HK-2 (cell line): ENCODE measurements around the gene C1QTNF2.
A peak's percentile ranks its signal among the peaks of the same experiment; 100 is the strongest.

ENCODE experiments used
- DNase-seq: peaks from one replicate; pipeline ENCODE4 v3.0.0-alpha.2; 2018; ENCODE audit not compliant: unreplicated experiment

Gene C1QTNF2, protein sequence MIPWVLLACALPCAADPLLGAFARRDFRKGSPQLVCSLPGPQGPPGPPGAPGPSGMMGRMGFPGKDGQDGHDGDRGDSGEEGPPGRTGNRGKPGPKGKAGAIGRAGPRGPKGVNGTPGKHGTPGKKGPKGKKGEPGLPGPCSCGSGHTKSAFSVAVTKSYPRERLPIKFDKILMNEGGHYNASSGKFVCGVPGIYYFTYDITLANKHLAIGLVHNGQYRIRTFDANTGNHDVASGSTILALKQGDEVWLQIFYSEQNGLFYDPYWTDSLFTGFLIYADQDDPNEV

DNA sequence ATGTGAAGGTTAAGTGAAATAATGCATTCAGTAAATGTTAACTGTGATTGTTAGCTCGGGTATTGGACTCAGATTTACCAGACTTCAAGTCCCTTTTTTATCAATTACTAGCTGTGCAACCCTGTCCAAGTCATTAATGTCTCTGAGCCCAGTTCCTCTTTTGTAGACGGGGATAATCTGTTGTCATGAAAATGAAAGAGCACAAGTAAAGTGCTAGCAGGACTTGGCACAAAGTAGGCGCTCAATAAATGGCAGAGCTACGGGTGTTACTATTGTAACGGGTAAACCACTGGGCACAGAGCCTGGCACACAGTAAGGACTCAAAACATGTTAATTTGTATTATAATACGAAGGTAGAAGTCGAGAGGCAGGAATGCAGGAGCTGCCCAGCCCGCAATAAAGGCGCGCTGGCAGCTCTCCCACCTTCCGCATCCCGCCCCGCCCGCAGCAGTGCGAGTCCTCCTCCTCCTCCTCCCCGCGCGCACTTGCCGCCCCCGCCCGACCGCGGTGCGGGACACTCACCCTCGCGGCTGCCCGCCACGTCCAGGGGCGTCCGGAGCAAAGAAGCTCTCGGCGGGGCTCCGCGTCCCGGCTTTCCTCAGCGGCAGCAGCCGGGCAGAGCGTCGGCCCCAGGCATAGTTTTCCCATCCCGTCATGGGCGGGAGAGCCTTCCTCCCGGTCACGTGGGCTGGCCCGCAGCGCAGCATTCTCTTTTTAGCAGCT, at the start of gene C1QTNF2:
TSS of gene C1QTNF2 (minus strand) at position 637 of the 723 bp plus-strand sequence. CDS start 15,615 bp downstream, outside the sequence.
- DNase-seq: peak; percentile 21

DNA sequence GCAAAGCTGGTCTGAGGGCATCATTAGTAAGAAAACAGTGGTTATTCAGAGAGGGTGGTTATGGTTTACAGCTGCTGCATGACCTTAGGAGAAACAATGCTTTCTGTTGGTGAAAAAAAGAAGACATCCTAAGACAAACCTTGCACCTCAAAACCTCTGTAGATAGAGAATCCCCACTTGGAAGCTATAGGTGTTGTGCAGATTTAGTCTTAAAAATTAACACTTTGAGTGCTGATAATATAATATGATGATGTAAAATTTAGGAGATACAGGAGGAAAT, 49.8 kb upstream of the C1QTNF2 start:
- no peak for DNase-seq

DNA sequence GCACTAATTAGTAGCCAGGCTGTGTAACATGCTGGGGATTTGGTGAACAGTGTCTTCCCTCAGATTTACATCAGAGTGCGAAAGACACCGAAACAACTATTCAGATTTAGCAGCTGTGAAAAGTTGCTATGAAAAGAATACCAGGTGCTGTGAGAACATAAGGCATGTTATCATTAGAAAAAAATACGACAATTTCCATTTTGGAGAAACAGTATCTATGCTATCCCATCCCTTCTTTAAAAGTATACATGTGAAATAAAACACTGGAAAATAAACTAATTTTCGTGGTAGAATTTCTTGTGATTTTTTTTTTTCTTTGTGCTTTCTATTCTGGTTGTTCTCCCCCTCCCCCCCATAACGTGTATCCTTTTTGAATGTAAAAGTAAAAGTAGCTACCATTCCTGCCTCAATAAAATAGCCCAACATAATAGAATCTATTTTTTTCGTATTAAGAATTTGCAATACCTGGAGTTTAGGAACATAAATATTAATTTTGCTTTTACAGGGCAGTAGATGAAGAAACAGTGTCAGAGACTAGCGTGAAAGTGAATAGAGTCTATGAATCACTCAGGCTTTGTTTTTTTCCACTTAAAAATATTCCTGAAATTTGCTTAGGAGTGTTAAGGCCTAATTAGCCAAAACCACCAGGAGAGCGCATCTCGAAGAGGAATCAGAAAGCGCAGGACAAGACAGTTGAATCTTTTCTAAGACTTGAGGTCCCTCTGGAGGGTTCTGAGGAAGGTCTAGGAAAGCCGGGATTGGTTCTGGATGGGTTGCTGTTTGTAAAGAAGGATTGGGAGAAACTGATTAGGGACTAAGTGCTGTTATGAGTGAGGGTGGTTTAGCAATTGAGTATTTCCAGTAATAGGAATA, 49.3 kb upstream of the C1QTNF2 start:
- DNase-seq: no peak

DNA sequence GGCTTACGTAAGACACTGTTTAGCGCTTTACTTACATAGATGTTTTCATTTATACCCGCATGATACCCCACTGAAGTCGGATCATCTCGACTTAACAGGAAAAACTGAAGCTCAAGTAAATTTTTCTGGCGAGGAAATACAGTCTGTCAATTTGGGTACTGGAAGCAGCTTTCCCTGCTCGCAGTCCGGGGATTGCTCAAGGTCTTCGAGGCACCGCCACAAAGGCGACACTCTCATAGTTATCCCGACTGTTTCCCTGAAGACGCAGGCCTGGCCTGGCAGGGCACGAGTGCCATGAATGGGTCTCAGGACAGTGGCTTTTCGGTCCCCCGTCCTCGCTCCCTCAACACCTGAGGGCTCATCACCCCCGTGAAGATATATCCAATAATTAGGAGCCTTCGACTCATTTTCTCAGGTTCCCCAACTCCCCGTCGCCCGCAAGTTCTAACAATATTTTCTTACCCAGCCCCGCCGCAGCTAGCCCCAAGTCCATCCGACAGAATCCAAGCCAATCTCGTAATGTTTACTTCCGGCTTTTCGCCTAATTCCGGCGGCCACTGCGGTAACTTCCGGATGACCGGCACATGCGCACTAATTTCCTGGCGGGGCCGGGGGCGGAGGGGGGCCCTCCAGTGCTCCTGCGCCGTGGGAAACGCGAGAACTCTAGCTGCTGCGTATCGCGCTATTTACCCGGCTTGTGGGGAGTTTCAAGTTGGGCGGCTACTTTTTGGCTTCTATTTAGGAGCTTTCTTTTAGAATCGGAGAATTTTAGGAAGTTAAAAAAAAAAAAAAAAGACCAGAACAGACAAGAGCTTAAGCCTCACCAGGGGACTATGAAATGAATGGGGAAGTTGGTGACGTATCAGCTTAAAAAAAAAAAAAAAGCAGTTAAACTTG, 48.4 kb upstream of the C1QTNF2 start, which contains the start of gene SLU7:
TSS of gene SLU7 (minus strand) at position 521 of the 897 bp plus-strand sequence. CDS start 3,787 bp downstream, outside the sequence.
- DNase-seq: peak; percentile 88

DNA sequence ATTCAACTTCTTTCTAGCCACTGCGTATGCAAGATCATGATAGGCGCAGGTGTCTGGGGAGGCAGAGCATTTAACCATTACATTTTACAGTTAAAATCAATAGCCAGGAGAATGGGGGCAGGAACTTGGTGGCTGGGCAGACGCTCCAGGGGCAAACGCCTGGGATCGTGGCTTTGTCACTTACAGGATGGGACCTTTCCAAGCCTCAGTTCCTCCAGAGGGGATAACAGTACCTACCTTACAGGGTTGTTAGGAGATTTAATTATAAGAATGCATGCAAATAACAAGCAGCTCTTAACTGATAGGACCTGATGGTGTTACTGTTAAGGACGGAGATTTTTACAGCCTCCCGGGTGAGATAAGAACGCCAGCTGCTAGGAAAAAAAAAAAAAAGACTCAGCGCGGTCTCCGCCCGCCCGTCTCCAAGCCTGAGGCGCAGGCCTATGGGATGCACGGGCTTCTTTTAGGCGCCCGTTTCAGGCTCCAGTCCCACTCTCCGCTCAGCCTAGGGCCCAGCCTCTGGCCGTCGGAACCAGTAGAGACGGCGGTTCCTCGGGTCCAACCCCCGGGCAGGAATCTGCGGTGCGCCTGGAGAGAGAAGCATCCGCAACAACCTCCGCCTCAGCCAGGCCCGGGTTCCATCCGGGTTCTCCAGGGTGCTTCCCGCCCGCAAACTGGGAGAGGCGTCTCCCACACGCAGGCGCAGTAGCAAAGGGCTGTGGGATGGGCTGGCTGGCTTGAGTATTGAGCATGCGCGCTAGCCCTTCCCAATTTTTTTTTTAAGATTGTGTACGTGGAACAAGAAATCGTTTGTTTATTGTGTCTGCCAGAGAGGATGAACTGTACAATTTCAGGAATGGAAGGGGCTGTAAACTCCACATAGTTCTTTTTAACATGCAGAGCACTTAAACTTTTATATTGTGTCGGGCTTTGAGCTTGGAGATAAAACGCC, 29.3 kb upstream of the C1QTNF2 start, which contains the start of gene FAM200C:
TSS of gene FAM200C (minus strand) at position 653 of the 952 bp plus-strand sequence. CDS start 4,564 bp downstream, outside the sequence.
- peak; percentile 86 for DNase-seq

DNA sequence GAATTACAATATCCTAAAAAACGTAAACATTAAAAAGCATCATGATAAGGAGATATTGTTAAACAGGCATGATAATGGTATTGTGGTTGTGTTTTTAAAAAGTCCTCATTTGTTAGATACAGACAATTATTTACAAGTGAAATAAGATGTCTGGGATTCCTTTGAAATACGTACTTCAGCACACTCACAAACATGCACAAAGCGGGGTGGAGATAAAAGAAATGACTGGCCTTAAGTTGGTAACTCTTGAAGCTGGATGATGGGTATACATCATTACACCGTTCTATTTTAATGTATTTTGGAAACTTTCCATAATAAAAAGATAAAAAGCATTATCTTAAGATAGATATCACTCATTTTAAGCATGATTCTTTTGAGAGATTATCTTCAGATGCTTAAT, 28.4 kb upstream of the C1QTNF2 start:
- DNase-seq: no peak

DNA sequence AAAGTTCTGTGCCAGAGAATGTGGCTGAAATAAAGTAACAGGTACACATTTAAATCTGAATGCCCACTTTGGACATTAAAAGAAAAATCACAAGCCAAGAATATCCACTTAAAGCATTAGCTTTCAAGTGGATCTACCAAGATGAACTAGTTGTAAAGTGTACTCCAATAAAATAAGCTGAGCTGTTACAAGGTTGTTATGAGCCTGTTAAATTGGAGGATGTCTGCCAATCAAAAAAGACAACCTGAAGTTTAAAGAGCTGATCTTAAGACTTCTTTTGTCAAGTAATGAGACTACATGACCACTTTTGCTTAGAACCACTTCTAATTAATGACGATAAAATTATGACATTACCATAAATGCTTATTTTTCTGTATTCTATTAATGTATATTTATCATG, 27.1 kb upstream of the C1QTNF2 start:
- DNase-seq: no peak

DNA sequence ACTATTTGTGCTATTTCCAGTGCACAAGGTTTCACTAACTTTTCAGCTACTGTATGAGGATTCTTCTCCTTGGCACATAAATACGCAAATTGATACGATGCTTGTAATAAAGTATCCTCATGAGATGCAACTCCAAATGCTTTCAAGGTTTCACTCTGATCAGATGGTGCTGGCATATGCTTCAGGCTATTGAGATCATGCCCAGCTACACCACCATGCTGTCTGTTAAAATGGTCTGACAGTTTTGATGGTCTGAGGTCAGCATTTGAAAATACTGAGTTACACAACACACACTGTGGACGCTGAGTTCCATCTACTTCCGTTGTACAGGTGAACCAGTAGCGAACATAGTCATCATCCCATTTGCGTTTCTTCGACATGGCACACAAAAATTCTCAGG, 24.7 kb upstream of the C1QTNF2 start:
- DNase-seq: no peak

DNA sequence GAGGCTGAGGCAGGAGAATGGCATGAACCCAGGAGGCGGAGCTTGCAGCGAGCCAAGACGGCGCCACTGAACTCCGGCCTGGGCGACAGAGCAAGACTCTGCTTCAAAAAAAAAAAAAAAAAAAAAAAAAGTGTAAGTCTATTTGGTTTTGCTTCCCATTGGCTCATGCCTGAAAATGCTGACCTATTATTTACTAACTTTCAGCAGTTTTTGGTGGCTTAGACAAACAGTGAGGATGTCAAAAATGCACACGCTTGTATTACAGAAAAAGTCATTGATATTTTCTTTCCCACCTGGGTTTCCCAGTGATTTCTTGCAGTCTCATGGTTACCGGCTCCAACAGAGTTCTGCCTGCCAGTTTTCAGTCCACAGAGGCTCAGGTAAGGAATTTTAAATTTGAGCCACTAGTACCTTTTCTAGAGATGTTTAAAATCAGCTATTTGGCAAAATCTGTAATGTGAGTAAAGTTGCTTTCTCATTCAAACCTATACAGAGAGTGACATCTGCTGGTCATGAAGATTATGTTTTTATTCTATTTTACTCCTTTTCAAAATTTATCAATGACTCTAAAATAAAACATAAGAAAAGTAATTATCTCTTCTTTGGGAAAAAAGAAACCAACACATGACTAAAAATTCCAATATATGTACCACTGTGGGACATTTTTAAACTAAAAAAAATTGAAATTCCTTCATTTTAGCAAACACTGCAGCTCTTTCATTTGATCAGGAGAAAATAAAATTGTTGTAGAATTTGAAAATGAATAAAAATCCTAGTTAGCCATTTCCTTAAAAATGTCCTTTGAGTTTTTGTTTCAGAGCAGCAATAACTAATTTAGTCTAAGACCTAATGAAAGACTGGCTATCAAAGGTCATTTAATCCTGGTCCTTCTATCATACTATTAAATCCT, 20.6 kb upstream of the C1QTNF2 start:
- no peak for DNase-seq

DNA sequence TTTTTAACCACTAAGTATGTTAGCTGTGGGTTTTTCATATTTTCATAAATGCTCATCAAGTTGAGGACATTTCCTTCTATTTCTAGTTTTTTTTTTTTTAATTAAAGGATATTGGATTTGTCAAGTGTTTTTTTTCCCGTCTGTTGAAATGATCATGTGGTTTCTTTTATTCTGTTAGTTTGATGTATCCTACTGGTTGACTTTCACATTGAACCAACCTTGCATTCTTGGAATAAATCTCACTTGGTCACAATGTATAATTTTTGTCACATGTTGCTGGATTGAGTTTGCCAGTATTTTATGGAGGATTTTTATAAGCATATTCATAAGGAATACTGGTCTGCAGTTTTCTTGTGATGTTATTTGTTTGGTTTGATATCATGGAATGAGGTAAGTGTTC, 17.0 kb upstream of the C1QTNF2 start:
- no peak for DNase-seq

DNA sequence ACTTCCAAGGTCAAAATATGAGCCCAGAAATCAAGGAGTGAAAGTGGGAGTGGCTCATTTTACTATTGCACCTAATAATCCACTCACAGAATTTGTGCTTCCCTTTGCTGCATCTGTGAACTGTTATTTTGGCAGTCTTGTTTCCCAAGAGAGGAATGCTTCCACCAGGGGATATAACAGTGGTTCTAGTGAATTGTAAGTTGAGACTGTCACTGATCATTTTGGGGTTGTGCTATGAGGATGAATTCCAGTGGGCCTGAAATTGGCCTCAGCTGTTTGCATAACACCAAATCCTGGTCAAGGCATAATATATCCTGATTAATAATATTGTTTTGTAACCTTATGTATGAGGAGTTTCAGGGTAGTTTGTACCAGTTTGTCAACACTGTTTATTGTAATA, 15.1 kb upstream of the C1QTNF2 start:
- no peak for DNase-seq

DNA sequence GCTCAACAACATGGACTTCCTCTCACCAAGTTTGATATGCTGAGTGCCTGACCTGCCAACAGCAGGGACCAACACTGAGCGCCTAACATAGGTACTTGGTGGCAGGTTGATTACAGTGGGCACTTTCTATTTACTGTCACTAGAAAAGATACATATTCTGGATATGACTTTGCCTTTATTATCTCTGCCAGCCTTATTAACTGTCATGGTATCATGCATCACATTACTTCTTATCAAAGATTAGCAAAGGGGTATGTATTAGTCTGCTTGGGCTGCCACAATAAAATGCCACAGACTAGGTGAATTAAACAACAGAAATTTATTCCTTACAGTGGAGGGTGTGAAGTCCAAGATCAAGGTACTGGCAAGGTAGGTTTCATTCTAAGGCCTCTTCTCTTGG, 14.3 kb upstream of the C1QTNF2 start:
- DNase-seq: no peak

DNA sequence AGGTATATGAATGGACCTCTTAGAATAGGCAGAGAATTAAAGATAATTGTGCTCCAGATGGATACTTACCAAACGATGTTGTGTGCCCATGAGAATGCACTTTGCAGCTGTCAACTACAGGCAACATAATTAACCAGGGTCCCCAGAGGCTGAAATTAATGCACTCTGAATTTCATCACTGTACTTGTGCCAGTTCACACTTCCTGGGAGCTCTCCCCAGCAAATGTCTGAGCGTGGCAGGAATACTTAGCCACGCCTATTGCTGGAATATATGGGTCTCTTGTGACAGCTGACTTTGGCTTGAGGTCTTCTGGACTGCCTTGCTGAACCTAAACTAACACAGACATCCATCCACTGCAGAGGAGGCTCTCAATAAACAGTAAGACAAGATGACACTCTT, 11.9 kb upstream of the C1QTNF2 start:
- no peak for DNase-seq

DNA sequence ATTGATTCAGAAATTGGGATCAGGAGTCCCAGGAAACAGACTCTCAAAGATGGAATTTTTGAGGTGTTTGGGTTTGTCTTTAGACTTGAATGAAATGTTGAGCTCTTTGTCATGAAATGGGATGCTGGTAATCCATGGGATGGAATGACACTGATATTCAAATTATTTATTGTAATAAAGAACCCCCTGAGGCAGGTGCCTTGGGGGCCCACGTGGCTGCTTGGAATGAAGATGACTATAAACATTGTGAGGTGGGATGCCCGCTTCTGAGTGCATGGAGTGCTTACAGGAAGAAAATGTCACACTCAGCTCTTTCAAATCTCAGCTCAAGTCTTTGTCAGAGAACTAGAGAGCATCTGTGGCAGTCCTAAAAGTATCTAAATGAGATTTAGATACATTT, 9.6 kb upstream of the C1QTNF2 start:
- no peak for DNase-seq

DNA sequence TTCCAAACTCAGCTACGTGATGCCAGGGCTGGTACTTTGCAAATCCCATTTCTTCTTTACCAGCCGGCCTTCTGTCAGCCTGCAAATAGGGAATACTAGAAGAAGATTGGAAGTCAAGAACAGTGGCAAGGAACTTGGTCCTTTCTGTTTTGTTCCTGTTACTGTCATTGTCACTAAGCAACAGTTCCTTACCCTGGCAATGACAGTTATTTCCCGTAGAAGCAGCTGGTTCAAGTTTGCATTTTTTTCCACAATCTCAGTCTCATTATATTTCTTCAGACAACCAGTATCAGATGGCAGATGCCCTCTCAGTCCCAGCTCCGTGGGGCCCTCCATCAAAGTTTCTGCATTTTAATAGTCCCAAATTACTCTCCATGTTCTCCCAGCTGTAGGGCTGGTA, 9.1 kb upstream of the C1QTNF2 start:
- no peak for DNase-seq

DNA sequence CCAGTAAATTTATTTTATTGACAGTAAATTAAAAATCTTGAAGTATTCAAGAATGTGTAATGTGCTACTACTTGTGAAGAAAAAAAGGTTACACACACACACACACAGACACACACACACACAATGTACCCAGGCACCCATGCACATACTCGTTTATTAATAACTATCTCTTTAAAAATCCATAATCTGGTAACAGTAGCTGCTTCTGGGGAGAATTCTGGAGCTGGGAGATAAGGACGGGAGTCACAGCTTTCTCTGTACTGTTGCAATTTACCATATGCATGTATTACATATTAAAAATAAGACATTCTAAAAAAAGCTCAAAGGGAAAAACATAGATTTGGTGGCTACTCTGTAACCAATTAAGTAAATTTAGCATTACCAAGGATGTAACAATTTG, 7.9 kb upstream of the C1QTNF2 start:
- no peak for DNase-seq

DNA sequence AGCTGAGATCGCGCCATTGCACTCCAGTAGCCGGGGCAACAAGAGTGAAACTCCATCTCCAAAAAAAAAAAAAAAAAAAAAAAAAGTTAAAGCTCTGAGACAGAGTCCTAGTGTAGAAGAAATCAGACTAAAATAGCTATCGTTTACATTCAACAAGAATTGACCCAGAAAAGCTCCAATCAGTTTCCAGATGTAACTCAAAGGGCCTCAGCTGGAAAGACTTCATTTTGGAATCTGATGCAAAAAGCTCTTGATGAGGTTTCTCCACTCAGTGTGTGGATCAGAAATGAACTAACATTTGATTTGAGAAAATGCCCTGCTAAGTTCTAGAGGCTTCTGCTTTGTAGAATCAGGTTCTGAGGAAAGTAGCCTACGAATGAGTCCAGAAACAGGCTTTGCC, 7.2 kb upstream of the C1QTNF2 start:
- no peak for DNase-seq

DNA sequence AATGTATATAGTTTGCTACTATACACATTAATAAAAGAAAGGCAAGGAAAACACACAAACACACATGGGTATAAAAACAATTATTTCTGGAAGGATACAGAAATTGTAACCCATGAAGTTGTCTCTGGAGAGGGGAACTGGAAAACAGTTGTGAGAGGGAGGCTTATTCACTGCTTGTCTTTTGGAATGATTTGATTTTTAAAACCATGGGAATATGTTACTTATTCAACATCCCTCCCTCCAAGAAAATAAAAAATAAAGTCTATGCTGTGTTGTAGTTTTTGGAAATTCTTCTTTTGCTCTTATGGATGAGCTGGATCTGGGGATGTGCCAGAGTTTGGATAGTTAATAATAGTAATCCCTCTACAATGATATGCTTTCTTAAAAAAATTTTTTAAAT, 6.0 kb upstream of the C1QTNF2 start:
- DNase-seq: no peak

DNA sequence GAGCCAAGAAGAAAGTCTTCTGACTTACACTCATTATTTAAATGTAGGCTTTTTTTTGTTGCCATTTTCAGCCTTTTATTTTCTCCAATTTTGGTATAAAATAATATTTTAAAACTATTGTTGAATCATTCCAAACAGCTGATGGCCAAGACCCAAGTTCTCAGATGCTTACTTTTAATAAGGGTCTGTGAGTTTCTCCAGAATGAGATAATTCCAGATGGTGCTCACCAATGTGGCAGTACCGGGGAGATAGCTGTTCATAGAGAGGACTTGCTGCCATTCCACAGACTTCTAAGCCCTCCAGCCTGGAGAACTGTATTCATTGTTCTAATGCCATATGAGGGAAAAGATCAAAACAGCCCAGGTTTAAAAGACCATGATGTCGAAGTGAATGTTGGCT, 5.3 kb upstream of the C1QTNF2 start:
- no peak for DNase-seq
